NCI-H226 (cell line): ENCODE data around the gene MBLAC1.

Experiments used
- DNase-seq: peaks from one replicate; pipeline ENCODE4 v3.0.0-alpha.2; 2015

The MBLAC1 gene

GRCh38 chr7:100126931-100127865, at the start of gene MBLAC1:
MBLAC1 (plus strand) TSS chr7:100126967; CDS start chr7:100127396, 429 bp downstream.
- DNase-seq, result peak; percentile 67

- no peak for DNase-seq
These were observed 49.6 kb upstream of the MBLAC1 start for GRCh38 chr7:100077205-100077604.

- DNase-seq, result no peak
These were observed 47.7 kb upstream of the MBLAC1 start for GRCh38 chr7:100079024-100079560.

GRCh38 chr7:100080907-100081534, 45.7 kb upstream of the MBLAC1 start:
- DNase-seq, result no peak

- peak; percentile 98 for DNase-seq
These were observed 45.1 kb upstream of the MBLAC1 start, which contains the start of gene ZNF3 for GRCh38 chr7:100081535-100082102. ZNF3 (minus strand) TSS chr7:100081723; CDS start chr7:100077357, 4,366 bp downstream.

- DNase-seq, result no peak
These were observed 43.8 kb upstream of the MBLAC1 start for GRCh38 chr7:100082978-100083377.

GRCh38 chr7:100085515-100085914, 41.3 kb upstream of the MBLAC1 start:
- DNase-seq, result no peak

GRCh38 chr7:100087055-100087750, 39.6 kb upstream of the MBLAC1 start:
- DNase-seq, result peak; percentile 97

- DNase-seq, result no peak
These were observed 38.6 kb upstream of the MBLAC1 start for GRCh38 chr7:100088095-100088620.

GRCh38 chr7:100088621-100089457, 37.9 kb upstream of the MBLAC1 start, which contains the start of gene COPS6:
COPS6 (plus strand) TSS chr7:100088969; CDS start chr7:100088991, 22 bp downstream.
- DNase-seq, result peak; percentile 59

- no peak for DNase-seq
These were observed 37.1 kb upstream of the MBLAC1 start for GRCh38 chr7:100089458-100090196.

- DNase-seq, result no peak
These were observed 36.0 kb upstream of the MBLAC1 start for GRCh38 chr7:100090527-100091410.

- DNase-seq, result no peak
These were observed 35.2 kb upstream of the MBLAC1 start for GRCh38 chr7:100091411-100092181.

- no peak for DNase-seq
These were observed 33.7 kb upstream of the MBLAC1 start for GRCh38 chr7:100093054-100093453.

- DNase-seq, result no peak
These were observed 33.3 kb upstream of the MBLAC1 start for GRCh38 chr7:100093498-100093897.

- no peak for DNase-seq
These were observed 32.8 kb upstream of the MBLAC1 start for GRCh38 chr7:100093925-100094486.

- DNase-seq, result no peak
These were observed 31.5 kb upstream of the MBLAC1 start for GRCh38 chr7:100095289-100095688.

GRCh38 chr7:100095704-100096103, 31.1 kb upstream of the MBLAC1 start:
- no peak for DNase-seq
